Uterus (tissue), 2 donors: ENCODE measurements around the gene GIGYF2.

ENCODE experiments used
- CTCF ChIP-seq, 4 experiments: fragments of 200-600 bp in 2 of 4; fragments of 450-650 bp in 2 of 4; sonication (generic) in 2 of 4; IDR thresholded peaks; one replicate each; pipeline ENCODE4 v1.5.1; 2016 to 2019; ENCODE audit warnings: antibody characterized with exemption in 4 of 4, mild to moderate bottlenecking in 2 of 4, moderate library complexity in 1 of 4
- POLR2A ChIP-seq, 2 donors: fragments of 450-650 bp; IDR thresholded peaks; one replicate each; pipeline ENCODE4 v1.6.1; 2016; ENCODE audit warnings: antibody characterized with exemption in 2 of 2, mild to moderate bottlenecking in 1 of 2, moderate library complexity in 1 of 2

GRCh38 chr2:232894746-232895145 is 197.6 kb downstream of the GIGYF2 start:
- TF ChIP-seq CTCF (IDR thresholded peaks at IDR 0.05), result no peak
- no peak for TF ChIP-seq POLR2A (IDR thresholded peaks at IDR 0.05)
